Kidney (tissue), 14 donors: Measurements from ENCODE around the gene WSCD2. TPM values are rescaled to one million over a fixed set of nuclear protein-coding genes. Genes with fewer than 3 reads are reported as not detected.

ENCODE experiments used
- DNase-seq, 5 donors: peaks; one replicate each; pipeline ENCODE4 v3.0.0-alpha.2; 2013 to 2020
- FAIRE-seq: peaks from 2 replicates; lab custom pipeline; 2012; peaks lifted over from hg19 to GRCh38; lab: Jason Lieb, UNC
- H3K27ac ChIP-seq, 2 donors: one replicate each; pipeline ENCODE4 v1.7.0; 2013; ENCODE audit warnings: low read depth in 2 of 2, low read length in 2 of 2, inconsistent platforms in 1 of 2
- H3K27me3 ChIP-seq: one replicate; pipeline ENCODE4 v1.7.1; 2013; ENCODE audit warnings: low read length, inconsistent platforms; ENCODE audit not compliant: control insufficient read depth, insufficient read depth
- H3K36me3 ChIP-seq, 3 donors: one replicate each; pipeline versions ENCODE4 v1.7.0 to v1.7.1; 2013; ENCODE audit warnings: low read length in 3 of 3, control low read depth in 1 of 3, inconsistent platforms in 1 of 3; ENCODE audit not compliant: insufficient read depth in 3 of 3, control insufficient read depth in 2 of 3
- H3K4me1 ChIP-seq, 3 donors: one replicate each; pipeline versions ENCODE4 v1.7.0 to v1.7.1; 2013; ENCODE audit warnings: low read length in 3 of 3, inconsistent platforms in 1 of 3, low read depth in 1 of 3; ENCODE audit not compliant: control insufficient read depth in 2 of 3, insufficient read depth in 2 of 3
- H3K4me3 ChIP-seq, 3 donors: one replicate each; pipeline versions ENCODE4 v1.7.0 to v1.8.1; 2013; ENCODE audit warnings: low read length in 3 of 3, control low read depth in 1 of 3, inconsistent platforms in 1 of 3
- H3K9ac ChIP-seq, 3 donors: one replicate each; pipeline versions ENCODE4 v1.7.0 to v1.7.1; 2013; ENCODE audit warnings: low read length in 3 of 3, control low read depth in 1 of 3, inconsistent platforms in 1 of 3
- H3K9me3 ChIP-seq, 3 donors: one replicate each; pipeline versions ENCODE4 v1.7.0 to v1.7.1; 2013; ENCODE audit warnings: low read length in 3 of 3, control low read depth in 1 of 3, inconsistent platforms in 1 of 3; ENCODE audit not compliant: control insufficient read depth in 2 of 3, insufficient read depth in 1 of 3
- CTCF ChIP-seq: IDR thresholded peaks from 3 replicates; pipeline ENCODE4 v1.5.1; 2012; ENCODE audit warnings: mild to moderate bottlenecking, moderate library complexity, borderline replicate concordance; ENCODE audit not compliant: insufficient read depth; ENCODE audit errors: extremely low read depth
- intact Hi-C: fragments of 100-400 bp; cut with DNase I; formaldehyde crosslinking; loops from one replicate; pipeline ENCODE4 v1.11.1; 2022
- polyA plus RNA-seq: library from polyadenylated mRNA; stranded (reverse); fragments of 350-450 nt; fragmentation: Illumina TruSeq; extraction: RNeasy Lipid Tissue Mini Kit (QIAGEN cat#74804); gene quantifications from one replicate; pipeline ENCODE4 v1.2.3, GENCODE V29; 2014; ENCODE audit warnings: low read depth, low replicate concordance; ENCODE audit not compliant: insufficient read depth
- total RNA-seq: library from RNA; stranded (reverse); fragmentation: NEBNext Ultra II Directional; extraction: Animal tissue kit (Norgen Biotek cat#: 25700); gene quantifications from one replicate; pipeline ENCODE4 v1.2.1, GENCODE V29; 2021
- donor health status: control.
- donor health status: control.
- donor health status: control.
- donor health status: control.
- donor health status: control.
- donor health status: DM: yes; HTN: yes; CAD: no.
- donor health status: Normal renal cell carcinoma (clear cell type).

Gene WSCD2
- total and polyA plus RNA-seq, 2 donors from 2014 or later, result 1.6 to 2.0 TPM

- H3K27ac ChIP-seq, result no peak overlapping the region
- TF ChIP-seq CTCF, result no peak
These were observed 127.9 kb downstream of the WSCD2 start for GRCh38 chr12:108257004-108257403.

GRCh38 chr12:108257610-108258106, 128.6 kb downstream of the WSCD2 start:
- Histone ChIP-seq H3K4me3 (no peak overlapping the region), H3K36me3 (no peaks in the 10 kb centered on the region), H3K4me1 (no peaks in the 10 kb centered on the region), H3K27me3 (no peaks in the 10 kb centered on the region), H3K27ac (no peak overlapping the region), H3K9ac (no peak overlapping the region), H3K9me3 (peaks cover 0 to 15% (median 6%) of the 10 kb centered on the region in 3 donors)
- no peak for DNase-seq
- FAIRE-seq, result no peak
- TF ChIP-seq CTCF, result no peak
- intact Hi-C loops, result no loop called here

More at GRCh38 chr12:108257004-108257403, 127.9 kb downstream of the WSCD2 start:
- intact Hi-C loops, result no loop called here
- no peak for FAIRE-seq
- Histone ChIP-seq H3K36me3 (no peaks in the 10 kb centered on the region), H3K9me3 (peaks cover 0 to 14% (median 6%) of the 10 kb centered on the region in 3 donors), H3K4me1 (no peaks in the 10 kb centered on the region), H3K27me3 (no peaks in the 10 kb centered on the region), H3K9ac (no peak overlapping the region), H3K4me3 (no peak overlapping the region)
- peak in 2 of 5 donors; percentile 9 to 19 for DNase-seq

GRCh38 chr12:108260039-108260438, 131.0 kb downstream of the WSCD2 start:
- Histone ChIP-seq H3K9me3 (peaks cover 0 to 15% (median 6%) of the 10 kb centered on the region in 3 donors), H3K36me3 (no peaks in the 10 kb centered on the region), H3K4me3 (no peak overlapping the region), H3K4me1 (no peaks in the 10 kb centered on the region), H3K27me3 (no peaks in the 10 kb centered on the region), H3K27ac (no peak overlapping the region), H3K9ac (no peak overlapping the region)
- no peak for TF ChIP-seq CTCF
- FAIRE-seq (no peak), DNase-seq (no peak)
- intact Hi-C loops, result no loop called here

DNA sequence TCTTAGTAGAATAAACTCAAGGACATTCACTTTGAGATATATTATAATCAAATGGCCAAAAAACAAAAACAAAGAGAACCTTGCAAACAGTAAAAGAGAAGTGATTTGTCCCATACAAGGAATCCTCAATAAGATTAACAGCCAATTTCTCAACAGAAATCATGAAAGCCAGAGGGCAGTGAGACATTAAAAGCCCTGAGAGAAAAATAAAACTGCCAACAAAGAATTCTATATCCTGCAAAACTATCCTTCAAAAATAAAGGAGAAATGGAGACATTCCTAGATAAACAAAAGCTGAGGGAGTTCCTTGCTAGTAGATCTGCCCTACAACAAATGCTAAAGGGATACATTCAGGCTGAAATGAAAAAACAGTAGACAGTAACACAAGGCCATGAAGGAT, 131.9 kb downstream of the WSCD2 start:
- Histone ChIP-seq H3K27ac (no peak overlapping the region), H3K9ac (no peak overlapping the region), H3K9me3 (peaks cover 0 to 15% (median 6%) of the 10 kb centered on the region in 3 donors), H3K4me3 (no peak overlapping the region), H3K4me1 (no peaks in the 10 kb centered on the region), H3K27me3 (no peaks in the 10 kb centered on the region), H3K36me3 (no peaks in the 10 kb centered on the region)
- intact Hi-C loops, result no loop called here
- no peak for TF ChIP-seq CTCF
- no peak for DNase-seq
- no peak for FAIRE-seq
